H1 (cell line): Measurements from ENCODE around the gene BAG2. TPM values are rescaled to one million over a fixed set of nuclear protein-coding genes. Genes with fewer than 3 reads are reported as not detected.

Experiments used
- CTCF ChIA-PET: fragments of 300-600 bp; sonication (Branson Sonifier 250); formaldehyde crosslinking; loops from one replicate; lab custom pipeline; 2021; ENCODE audit not compliant: partially characterized antibody; lab: Charles Lee
- POLR2A ChIA-PET: fragments of 300-600 bp; sonication (Branson Sonifier 250); formaldehyde crosslinking; loops from one replicate; lab custom pipeline; 2021; ENCODE audit warnings: inconsistent platforms; ENCODE audit not compliant: partially characterized antibody; lab: Charles Lee
- DNase-seq, 2 experiments: peaks; one replicate each; pipeline versions ENCODE4 v3.0.0 to v3.0.0-alpha.2; 2010 to 2022; ENCODE audit warnings: low spot score in 2 of 2, low read depth in 1 of 2, mixed read lengths in 1 of 2
- FAIRE-seq: peaks from 2 replicates; lab custom pipeline; 2011; peaks lifted over from hg19 to GRCh38; lab: Jason Lieb, UNC
- H2AFZ ChIP-seq: 2 replicates; pipeline ENCODE4 v1.8.1; 2012; ENCODE audit warnings: low read length, inconsistent platforms
- H2AK5ac ChIP-seq: 2 replicates; pipeline ENCODE4 v1.6.1; 2013; ENCODE audit warnings: low read depth, low read length
- H2BK120ac ChIP-seq: replicated peaks from 2 replicates; pipeline ENCODE3; 2013; ENCODE audit warnings: low read depth, low read length, inconsistent platforms
- H2BK12ac ChIP-seq: 2 replicates; pipeline ENCODE4 v1.6.1; 2013; ENCODE audit warnings: low read depth, low read length
- H2BK15ac ChIP-seq: 2 replicates; pipeline ENCODE4 v1.6.1; 2013; ENCODE audit warnings: low read length
- H2BK20ac ChIP-seq: 2 replicates; pipeline ENCODE4 v1.6.1; 2013; ENCODE audit warnings: low read length
- H2BK5ac ChIP-seq: 2 replicates; pipeline ENCODE4 v1.6.1; 2013; ENCODE audit warnings: low read depth, low read length
- H3K14ac ChIP-seq: 2 replicates; pipeline ENCODE4 v1.6.1; 2013; ENCODE audit warnings: inconsistent platforms; ENCODE audit not compliant: insufficient read length
- H3K18ac ChIP-seq: 2 replicates; pipeline ENCODE4 v1.6.1; 2013; ENCODE audit warnings: low read length; ENCODE audit errors: extremely low read depth
- H3K23ac ChIP-seq: 2 replicates; pipeline ENCODE4 v1.6.1; 2013; ENCODE audit warnings: inconsistent platforms; ENCODE audit not compliant: insufficient read length
- H3K23me2 ChIP-seq: 2 replicates; pipeline ENCODE4 v1.6.1; 2013; ENCODE audit warnings: low read depth, low read length
- H3K27ac ChIP-seq: 2 replicates; pipeline ENCODE4 v1.6.1; 2011; ENCODE audit warnings: low read depth, low read length, inconsistent platforms
- H3K27me3 ChIP-seq, 4 experiments: replicated peaks in 1 of 4; 1 replicate in 1 of 4; 2 replicates in 3 of 4; pipeline versions ENCODE4 v1.6.1 to v1.8.1; 2011 to 2013; ENCODE audit warnings: low read length in 3 of 4, mild to moderate bottlenecking in 3 of 4, inconsistent platforms in 2 of 4, mixed read lengths in 2 of 4, moderate library complexity in 1 of 4; ENCODE audit not compliant: control insufficient read depth in 3 of 4, insufficient read depth in 3 of 4; ENCODE audit errors: extremely low read depth in 1 of 4
- H3K36me3 ChIP-seq, 4 experiments: 2 replicates each; pipeline versions ENCODE4 v1.6.1 to v1.8.1; 2011 to 2013; ENCODE audit warnings: mild to moderate bottlenecking in 4 of 4, low read length in 3 of 4, moderate library complexity in 2 of 4, control low read depth in 1 of 4, inconsistent platforms in 1 of 4; ENCODE audit not compliant: insufficient read depth in 4 of 4, control insufficient read depth in 2 of 4
- H3K4ac ChIP-seq: replicated peaks from 2 replicates; pipeline ENCODE3; 2013; ENCODE audit warnings: low read length, low read depth, mixed read lengths, inconsistent platforms; ENCODE audit not compliant: insufficient read length
- H3K4me1 ChIP-seq, 4 experiments: replicated peaks in 1 of 4; 1 replicate in 1 of 4; 2 replicates in 3 of 4; pipeline versions ENCODE4 v1.6.1 to v1.8.1; 2011 to 2013; ENCODE audit warnings: low read length in 3 of 4, inconsistent platforms in 2 of 4, mixed read lengths in 1 of 4; ENCODE audit not compliant: insufficient read depth in 4 of 4, control insufficient read depth in 3 of 4
- H3K4me2 ChIP-seq, 2 experiments: 2 replicates each; pipeline versions ENCODE4 v1.6.1 to v1.8.1; 2011 to 2013; ENCODE audit warnings: low read depth in 2 of 2, low read length in 2 of 2, control low read depth in 1 of 2, inconsistent platforms in 1 of 2, mild to moderate bottlenecking in 1 of 2; ENCODE audit not compliant: insufficient read depth in 1 of 2
- H3K4me3 ChIP-seq, 4 experiments: fragments of 200-600, 300-600 bp in 1 of 4; sonication (generic), shearing (Covaris generic), sonication (Bioruptor Twin) in 1 of 4; 2 replicates each; pipeline versions ENCODE4 v1.5.1 to v1.8.1; 2011 to 2016; ENCODE audit warnings: low read length in 4 of 4, low read depth in 3 of 4, control low read depth in 2 of 4, inconsistent platforms in 2 of 4, mild to moderate bottlenecking in 2 of 4, mixed read lengths in 1 of 4, moderate library complexity in 1 of 4; ENCODE audit not compliant: insufficient read depth in 2 of 4; ENCODE audit errors: extremely low read depth in 1 of 4
- H3K56ac ChIP-seq: replicated peaks from 2 replicates; pipeline ENCODE3; 2013; ENCODE audit warnings: low read depth, mild to moderate bottlenecking, mixed read lengths, low read length, inconsistent platforms; ENCODE audit not compliant: insufficient read length
- H3K79me1 ChIP-seq: 2 replicates; pipeline ENCODE4 v1.6.1; 2013; ENCODE audit warnings: low read depth, low read length, control low read depth
- H3K79me2 ChIP-seq, 2 experiments: 2 replicates each; pipeline versions ENCODE4 v1.6.1 to v1.8.1; 2012 to 2013; ENCODE audit warnings: low read length in 2 of 2, mild to moderate bottlenecking in 2 of 2, inconsistent platforms in 1 of 2; ENCODE audit not compliant: insufficient read depth in 2 of 2, control insufficient read depth in 1 of 2
- H3K9ac ChIP-seq, 4 experiments: replicated peaks in 1 of 4; 1 replicate in 1 of 4; 2 replicates in 3 of 4; pipeline versions ENCODE4 v1.6.1 to v1.8.1; 2011 to 2013; ENCODE audit warnings: low read depth in 3 of 4, low read length in 3 of 4, control low read depth in 2 of 4, mild to moderate bottlenecking in 2 of 4, moderate library complexity in 2 of 4, inconsistent platforms in 1 of 4; ENCODE audit errors: extremely low read depth in 1 of 4
- H3K9me3 ChIP-seq, 2 experiments: 2 replicates each; pipeline versions ENCODE4 v1.6.1 to v1.8.1; 2012 to 2013; ENCODE audit warnings: mild to moderate bottlenecking in 2 of 2, moderate library complexity in 2 of 2, control low read depth in 1 of 2, inconsistent platforms in 1 of 2, low read depth in 1 of 2, low read length in 1 of 2, mixed read lengths in 1 of 2; ENCODE audit not compliant: insufficient read depth in 2 of 2
- H4K20me1 ChIP-seq, 2 experiments: replicated peaks in 1 of 2; 2 replicates each; pipeline versions ENCODE3 to v1.8.1; 2011 to 2013; ENCODE audit warnings: inconsistent platforms in 2 of 2, low read length in 2 of 2, mild to moderate bottlenecking in 1 of 2; ENCODE audit not compliant: insufficient read depth in 2 of 2, control insufficient read depth in 1 of 2
- H4K5ac ChIP-seq: 2 replicates; pipeline ENCODE4 v1.6.1; 2013; ENCODE audit warnings: low read length, low read depth, mixed read lengths, inconsistent platforms; ENCODE audit not compliant: insufficient read length
- H4K8ac ChIP-seq: 2 replicates; pipeline ENCODE4 v1.8.0; 2013; ENCODE audit warnings: mild to moderate bottlenecking, moderate library complexity, low read length, inconsistent platforms; ENCODE audit not compliant: insufficient read depth; ENCODE audit errors: extremely low read depth
- H4K91ac ChIP-seq: replicated peaks from 2 replicates; pipeline ENCODE3; 2013; ENCODE audit warnings: low read length, mixed read lengths, inconsistent platforms; ENCODE audit not compliant: insufficient read length
- ATF2 ChIP-seq: IDR thresholded peaks from 2 replicates; pipeline ENCODE4 v1.6.1; 2012; ENCODE audit warnings: low read length, inconsistent platforms
- CEBPB ChIP-seq: IDR thresholded peaks from 2 replicates; pipeline ENCODE4 v1.6.1; 2012; ENCODE audit warnings: low read depth, low read length
- EZH2 ChIP-seq: fragments of 200-600 bp; sonication (generic); IDR thresholded peaks from 2 replicates; pipeline ENCODE4 v1.7.1; 2012; ENCODE audit warnings: low read depth, mild to moderate bottlenecking, moderate library complexity, low read length, inconsistent platforms; ENCODE audit not compliant: severe bottlenecking
- HDAC2 ChIP-seq, 2 experiments: fragments of 300-600 bp in 1 of 2; sonication (generic) in 1 of 2; IDR thresholded peaks; 2 replicates each; pipeline ENCODE4 v1.6.1; 2011 to 2012; ENCODE audit warnings: low read depth in 2 of 2, low read length in 2 of 2, mild to moderate bottlenecking in 2 of 2, moderate library complexity in 2 of 2, borderline replicate concordance in 1 of 2, inconsistent platforms in 1 of 2
- KDM5A ChIP-seq: fragments of 200-600 bp; IDR thresholded peaks from 2 replicates; pipeline ENCODE4 v1.7.1; 2012; ENCODE audit warnings: mild to moderate bottlenecking, low read length, inconsistent platforms, mixed read lengths
- PHF8 ChIP-seq: fragments of 200-600 bp; sonication (generic); conservative IDR thresholded peaks from 2 replicates; pipeline ENCODE4 v1.7.1; 2012; ENCODE audit warnings: low read depth, mild to moderate bottlenecking, inconsistent platforms, low read length, moderate library complexity
- POLR2A ChIP-seq, 2 experiments: IDR thresholded peaks; 1 replicate in 1 of 2; 2 replicates in 1 of 2; pipeline ENCODE4 v1.6.1; 2011; ENCODE audit warnings: low read depth in 2 of 2, low read length in 2 of 2, mild to moderate bottlenecking in 2 of 2; ENCODE audit errors: control extremely low read depth in 1 of 2
- SP4 ChIP-seq: IDR thresholded peaks from 2 replicates; pipeline ENCODE4 v1.6.1; 2012; ENCODE audit warnings: low read length, inconsistent platforms
- SRF ChIP-seq: IDR thresholded peaks from 2 replicates; pipeline ENCODE4 v1.6.1; 2011; ENCODE audit warnings: mild to moderate bottlenecking, low read depth, low read length, moderate library complexity
- TEAD4 ChIP-seq: IDR thresholded peaks from 2 replicates; pipeline ENCODE4 v1.6.1; 2012; ENCODE audit warnings: low read depth, low read length, inconsistent platforms, mixed read lengths
- ZNF274 ChIP-seq: IDR thresholded peaks from 2 replicates; pipeline ENCODE4 v1.7.0; 2012; ENCODE audit warnings: low read length, borderline replicate concordance; ENCODE audit errors: extremely low read depth
- WGBS, 2 experiments: shearing (Covaris generic) in 1 of 2; methylation state at CpG; one replicate each; pipeline versions ENCODE4 v1.1.6 to v1.1.7; 2013 to 2015; ENCODE audit warnings: low lambda C conversion rate in 2 of 2, mixed read lengths in 2 of 2, inconsistent platforms in 1 of 2, low coverage in 1 of 2, missing lambda C conversion rate in 1 of 2; ENCODE audit not compliant: insufficient replicate concordance in 2 of 2, insufficient coverage in 1 of 2, insufficient read length in 1 of 2; ENCODE audit errors: extremely low coverage in 1 of 2, missing lambda C conversion rate in 1 of 2; 5-methylcytosine and 5-hydroxymethylcytosine counted together
- polyA plus RNA-seq, 7 experiments: library from polyadenylated mRNA; depleted of rRNA in 3 of 7; stranded (reverse) in 5 of 7; unstranded in 2 of 7; fragments of >200 nt in 5 of 7; fragments of 200-250 nt in 2 of 7; gene quantifications; 1 replicate in 5 of 7; 2 replicates in 1 of 7; 4 replicates in 1 of 7; pipeline versions ENCODE4 v1.2.1 to v1.2.3, GENCODE V29; 2011 to 2013; ENCODE audit warnings: missing spikeins in 2 of 7, mixed read lengths in 2 of 7
- total RNA-seq: library from RNA; stranded (reverse); fragmentation: NEBNext Ultra II Directional; extraction: Animal tissue kit (Norgen Biotek cat#: 25700); gene quantifications from 2 replicates; pipeline ENCODE4 v1.2.1, GENCODE V29; 2021

BAG2 gene
- total and polyA plus RNA-seq, 2 of the 8 experiments (the other 6 are each of a cell fraction or from before 2014, with no cell fraction given) = 4.4 to 7.4 TPM

GRCh38 chr6:57147401-57147800 is 24.7 kb upstream of the BAG2 start:
- no peak overlapping the region for H4K5ac ChIP-seq
- no peak overlapping the region for H3K18ac ChIP-seq
- H2AFZ ChIP-seq = no peak overlapping the region
- no peak overlapping the region for H3K9ac ChIP-seq
- no peak overlapping the region for H2BK12ac ChIP-seq
- no peak overlapping the region for H2BK15ac ChIP-seq
- ChIA-PET CTCF (interaction anchor here (1.1 kb wide), 1 partner anchor 15 kb away, joined by 4 read pairs; no protein-coding TSS in a partner anchor), POLR2A (interaction anchor here (1.2 kb wide), 1 partner anchor 10 kb away, joined by 3 read pairs; no protein-coding TSS in a partner anchor)
- no peaks in the 10 kb centered on the region; the same call in 1 of the 2 replicates for H3K23me2 ChIP-seq
- 90% methylated on average over 5 of the region's 5 CpGs; no CpG with 5 or more reads in 1 of the 2 experiments for WGBS, 2 experiments
- no peak overlapping the region for H2BK20ac ChIP-seq
- FAIRE-seq (no peak), DNase-seq (no peak)
- H2BK5ac ChIP-seq = no peak overlapping the region
- H2AK5ac ChIP-seq = no peak overlapping the region
- H3K27me3 ChIP-seq = no peaks in the 10 kb centered on the region
- H2BK120ac ChIP-seq = no peak overlapping the region
- H3K27ac ChIP-seq = no peak overlapping the region
- no peaks in the 10 kb centered on the region for H3K79me2 ChIP-seq
- H3K36me3 ChIP-seq = peaks cover 2 to 32% (median 14%) of the 10 kb centered on the region in 4 experiments; a peak in 6 of 8 replicates
- H4K91ac ChIP-seq = no peak overlapping the region
- H3K23ac ChIP-seq = no peak overlapping the region
- no peak overlapping the region for H4K8ac ChIP-seq
- H3K9me3 ChIP-seq = no peaks in the 10 kb centered on the region
- H3K56ac ChIP-seq = no peak overlapping the region
- peaks cover 0 to 2% of the 10 kb centered on the region in 2 experiments for H4K20me1 ChIP-seq
- no peak overlapping the region for H3K4me3 ChIP-seq
- no peak overlapping the region for H3K14ac ChIP-seq
- TF ChIP-seq PHF8 (no peak), EZH2 (no peak), CEBPB (no peak), POLR2A (IDR thresholded peaks at IDR 0.05; ENCODE audit: control extremely low read depth in 1 of 2, low read depth in 2 of 2, low read length in 2 of 2) (no peak), TEAD4 (no peak), SP4 (no peak), ZNF274 (no peak), HDAC2 (IDR thresholded peaks at IDR 0.05; ENCODE audit: borderline replicate concordance in 1 of 2, low read depth in 2 of 2, low read length in 2 of 2) (no peak), KDM5A (no peak), SRF (no peak), ATF2 (no peak)
- no peaks in the 10 kb centered on the region for H3K79me1 ChIP-seq
- H3K4me1 ChIP-seq = no peaks in the 10 kb centered on the region
- H3K4ac ChIP-seq = no peak overlapping the region
- H3K4me2 ChIP-seq = no peak overlapping the region
